HEK293 (cell line): Measurements from ENCODE around the gene ASMTL.

Experiments
- CTCF ChIP-seq: fragments of 450-650 bp; formaldehyde crosslinking; IDR thresholded peaks from 2 replicates; pipeline ENCODE4 v1.5.1; 2016; ENCODE audit warnings: missing biosample characterization, missing genetic modification characterization
- GFI1B ChIP-seq: fragments of 450-650 bp; formaldehyde crosslinking; IDR thresholded peaks from 2 replicates; pipeline ENCODE4 v1.5.1; 2016; ENCODE audit warnings: missing biosample characterization, missing genetic modification characterization
- KLF10 ChIP-seq: fragments of 450-650 bp; IDR thresholded peaks from 2 replicates; pipeline ENCODE4 v1.5.1; 2018; ENCODE audit warnings: missing biosample characterization, mild to moderate bottlenecking, missing genetic modification characterization
- KLF8 ChIP-seq: fragments of 450-650 bp; formaldehyde crosslinking; IDR thresholded peaks from 2 replicates; pipeline ENCODE4 v1.5.1; 2016; ENCODE audit warnings: missing biosample characterization, missing genetic modification characterization
- OSR2 ChIP-seq: fragments of 450-650 bp; formaldehyde crosslinking; IDR thresholded peaks from 2 replicates; pipeline ENCODE4 v1.5.1; 2016; ENCODE audit warnings: missing biosample characterization, missing genetic modification characterization
- PATZ1 ChIP-seq: fragments of 450-650 bp; formaldehyde crosslinking; IDR thresholded peaks from 2 replicates; pipeline ENCODE4 v1.5.1; 2016; ENCODE audit warnings: missing biosample characterization, missing genetic modification characterization
- PRDM2 ChIP-seq: fragments of 450-650 bp; formaldehyde crosslinking; IDR thresholded peaks from 2 replicates; pipeline ENCODE4 v1.5.1; 2016; ENCODE audit warnings: missing biosample characterization, missing genetic modification characterization, borderline replicate concordance
- YY2 ChIP-seq: fragments of 450-650 bp; formaldehyde crosslinking; IDR thresholded peaks from 2 replicates; pipeline ENCODE4 v1.5.1; 2016; ENCODE audit warnings: missing biosample characterization, missing genetic modification characterization
- ZBTB1 ChIP-seq: fragments of 450-650 bp; formaldehyde crosslinking; IDR thresholded peaks from 2 replicates; pipeline ENCODE4 v1.5.1; 2016; ENCODE audit warnings: missing biosample characterization, missing genetic modification characterization
- ZBTB17 ChIP-seq: fragments of 450-650 bp; formaldehyde crosslinking; IDR thresholded peaks from 2 replicates; pipeline ENCODE4 v1.5.1; 2016; ENCODE audit warnings: missing biosample characterization, missing genetic modification characterization
- ZBTB8A ChIP-seq: fragments of 450-650 bp; formaldehyde crosslinking; IDR thresholded peaks from 2 replicates; pipeline ENCODE4 v1.5.1; 2016; ENCODE audit warnings: missing biosample characterization, missing genetic modification characterization
- ZNF132 ChIP-seq: fragments of 450-650 bp; formaldehyde crosslinking; IDR thresholded peaks from 2 replicates; pipeline ENCODE4 v1.5.1; 2017; ENCODE audit warnings: missing biosample characterization, missing genetic modification characterization, borderline replicate concordance
- ZNF146 ChIP-seq: fragments of 450-650 bp; formaldehyde crosslinking; IDR thresholded peaks from 2 replicates; pipeline ENCODE4 v1.5.1; 2016; ENCODE audit warnings: missing biosample characterization, missing genetic modification characterization
- ZNF211 ChIP-seq: fragments of 450-650 bp; formaldehyde crosslinking; IDR thresholded peaks from 2 replicates; pipeline ENCODE4 v1.5.1; 2016; ENCODE audit warnings: low read depth, missing biosample characterization, missing genetic modification characterization
- ZNF23 ChIP-seq: fragments of 450-650 bp; formaldehyde crosslinking; IDR thresholded peaks from 2 replicates; pipeline ENCODE4 v1.5.1; 2016; ENCODE audit warnings: missing biosample characterization, missing genetic modification characterization, borderline replicate concordance
- ZNF335 ChIP-seq: fragments of 450-650 bp; formaldehyde crosslinking; conservative IDR thresholded peaks from 2 replicates; pipeline ENCODE4 v1.5.1; 2016; ENCODE audit warnings: missing biosample characterization, missing genetic modification characterization
- ZNF416 ChIP-seq: fragments of 450-650 bp; formaldehyde crosslinking; IDR thresholded peaks from 2 replicates; pipeline ENCODE4 v1.5.1; 2016; ENCODE audit warnings: missing biosample characterization, missing genetic modification characterization
- ZNF433 ChIP-seq: fragments of 450-650 bp; formaldehyde crosslinking; IDR thresholded peaks from 2 replicates; pipeline ENCODE4 v1.5.1; 2016; ENCODE audit warnings: missing biosample characterization, missing genetic modification characterization, low read depth
- ZNF473 ChIP-seq: fragments of 450-650 bp; formaldehyde crosslinking; IDR thresholded peaks from 2 replicates; pipeline ENCODE4 v1.5.1; 2017; ENCODE audit warnings: missing biosample characterization, missing genetic modification characterization
- ZNF514 ChIP-seq: fragments of 450-650 bp; formaldehyde crosslinking; IDR thresholded peaks from 2 replicates; pipeline ENCODE4 v1.5.1; 2016; ENCODE audit warnings: missing biosample characterization, missing genetic modification characterization
- ZNF521 ChIP-seq: fragments of 450-650 bp; formaldehyde crosslinking; IDR thresholded peaks from 2 replicates; pipeline ENCODE4 v1.5.1; 2017; ENCODE audit warnings: missing biosample characterization, mild to moderate bottlenecking, missing genetic modification characterization
- ZNF529 ChIP-seq: fragments of 450-650 bp; formaldehyde crosslinking; IDR thresholded peaks from 2 replicates; pipeline ENCODE4 v1.5.1; 2017; ENCODE audit warnings: missing genetic modification characterization, missing biosample characterization; ENCODE audit not compliant: insufficient replicate concordance
- ZNF555 ChIP-seq: fragments of 450-650 bp; formaldehyde crosslinking; conservative IDR thresholded peaks from 2 replicates; pipeline ENCODE4 v1.5.1; 2017; ENCODE audit warnings: missing biosample characterization, mild to moderate bottlenecking, missing genetic modification characterization, inconsistent platforms
- ZNF560 ChIP-seq: fragments of 450-650 bp; formaldehyde crosslinking; IDR thresholded peaks from 2 replicates; pipeline ENCODE4 v1.5.1; 2017; ENCODE audit warnings: missing biosample characterization, missing genetic modification characterization, borderline replicate concordance
- ZNF585B ChIP-seq: fragments of 450-650 bp; formaldehyde crosslinking; IDR thresholded peaks from 2 replicates; pipeline ENCODE4 v1.5.1; 2016; ENCODE audit warnings: missing biosample characterization, missing genetic modification characterization
- ZNF626 ChIP-seq: fragments of 450-650 bp; sonication (Bioruptor Pico); formaldehyde crosslinking; IDR thresholded peaks from 2 replicates; pipeline ENCODE4 v1.5.1; 2018; ENCODE audit warnings: missing biosample characterization, missing genetic modification characterization, inconsistent platforms
- ZNF660 ChIP-seq: fragments of 450-650 bp; IDR thresholded peaks from 2 replicates; pipeline ENCODE4 v1.5.1; 2018; ENCODE audit warnings: missing biosample characterization, mild to moderate bottlenecking, missing genetic modification characterization
- ZNF701 ChIP-seq: fragments of 450-650 bp; formaldehyde crosslinking; IDR thresholded peaks from 2 replicates; pipeline ENCODE4 v1.5.1; 2016; ENCODE audit warnings: missing biosample characterization, missing genetic modification characterization
- ZNF776 ChIP-seq: fragments of 450-650 bp; formaldehyde crosslinking; IDR thresholded peaks from 2 replicates; pipeline ENCODE4 v1.5.0; 2017; ENCODE audit warnings: missing biosample characterization, missing genetic modification characterization, borderline replicate concordance
- ZSCAN16 ChIP-seq: fragments of 450-650 bp; formaldehyde crosslinking; IDR thresholded peaks from 2 replicates; pipeline ENCODE4 v1.5.1; 2016; ENCODE audit warnings: missing biosample characterization, missing genetic modification characterization

ASMTL gene

GRCh38 chrX:1452516-1453394 lies at the start of gene ASMTL (continued):
- no peak for TF ChIP-seq GFI1B (tag by site-specific recombination)
- TF ChIP-seq ZNF701 (tag by site-specific recombination), result no peak
- TF ChIP-seq PATZ1, result peak; percentile 17; the same call in 1 of the 2 replicates
- TF ChIP-seq ZNF335 (tag by site-specific recombination), result no peak
- TF ChIP-seq ZNF626 (tag by site-specific recombination), result no peak
- no peak for TF ChIP-seq ZNF560 (tag by site-specific recombination)
- no peak for TF ChIP-seq ZNF660 (tag by site-specific recombination)
- no peak for TF ChIP-seq ZNF416 (tag by site-specific recombination)
- no peak for TF ChIP-seq ZNF514 (tag by site-specific recombination)
- no peak for TF ChIP-seq ZNF146 (tag by site-specific recombination)
- TF ChIP-seq ZBTB1 (tag by site-specific recombination), result no peak
- no peak for TF ChIP-seq ZSCAN16 (tag by site-specific recombination)
- TF ChIP-seq ZNF585B, result no peak
- no peak for TF ChIP-seq PRDM2 (tag by site-specific recombination)
- 0 out of 2 replicates have a peak, but pooled peaks have one; percentile 36 for TF ChIP-seq YY2 (tag by site-specific recombination)
- TF ChIP-seq CTCF (tag by site-specific recombination), result no peak
- peak; percentile 100 for TF ChIP-seq KLF10 (tag by site-specific recombination)
- no peak for TF ChIP-seq ZBTB17 (tag by site-specific recombination)
- TF ChIP-seq ZNF23 (tag by site-specific recombination), result no peak
- peak; percentile 84 for TF ChIP-seq ZBTB8A (tag by site-specific recombination)
- TF ChIP-seq ZNF132 (tag by site-specific recombination), result no peak
- no peak for TF ChIP-seq ZNF521
- no peak for TF ChIP-seq ZNF776 (tag by site-specific recombination)
- peak; percentile 100 for TF ChIP-seq KLF8
- TF ChIP-seq ZNF529 (tag by site-specific recombination), result no peak
- no peak for TF ChIP-seq ZNF555 (tag by site-specific recombination)
- TF ChIP-seq ZNF211, result no peak
- no peak for TF ChIP-seq OSR2 (tag by site-specific recombination)
- no peak for TF ChIP-seq ZNF433 (tag by site-specific recombination)
- TF ChIP-seq ZNF473 (tag by site-specific recombination), result no peak
